ENCODE measurements around the gene AMPD2. TPM values are rescaled to one million over a fixed set of nuclear protein-coding genes. Genes with fewer than 3 reads are reported as not detected.

The AMPD2 gene
- total and polyA plus RNA-seq, 9 of the 15 experiments (the other 6 are each of a cell fraction or from before 2014, with no cell fraction given): 2.0 to 77.7 (median 28.2) TPM

DNA sequence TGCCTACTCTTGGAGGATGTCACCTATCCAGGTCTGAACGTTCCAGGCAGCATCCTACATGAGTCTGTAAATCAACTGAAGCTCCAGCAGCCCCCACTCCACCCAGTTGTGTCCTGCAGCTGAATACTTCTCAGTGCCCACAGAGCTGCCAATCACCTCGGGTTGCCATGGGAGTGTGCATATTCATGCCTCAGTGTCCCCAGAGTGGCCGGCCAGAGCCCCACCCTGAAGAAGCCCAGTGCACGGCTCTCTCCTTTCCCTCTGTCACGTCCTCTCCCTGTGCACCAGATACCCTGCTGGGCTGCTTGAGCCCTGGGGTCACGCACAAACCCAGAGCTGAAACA is 20.2 kb downstream of the AMPD2 start:
- WGBS (ENCODE audit: insufficient coverage, low coverage, missing lambda C conversion rate): 27% methylated on average over 5 of the region's 6 CpGs
- TF ChIP-seq ZFX (CRISPR knock-in tag; IDR thresholded peaks at IDR 0.05): 0 out of 2 replicates have a peak, but pooled peaks have one; percentile 14
- TF ChIP-seq ZEB2 (IDR thresholded peaks at IDR 0.05): no peak
- TF ChIP-seq, protein P1, sequence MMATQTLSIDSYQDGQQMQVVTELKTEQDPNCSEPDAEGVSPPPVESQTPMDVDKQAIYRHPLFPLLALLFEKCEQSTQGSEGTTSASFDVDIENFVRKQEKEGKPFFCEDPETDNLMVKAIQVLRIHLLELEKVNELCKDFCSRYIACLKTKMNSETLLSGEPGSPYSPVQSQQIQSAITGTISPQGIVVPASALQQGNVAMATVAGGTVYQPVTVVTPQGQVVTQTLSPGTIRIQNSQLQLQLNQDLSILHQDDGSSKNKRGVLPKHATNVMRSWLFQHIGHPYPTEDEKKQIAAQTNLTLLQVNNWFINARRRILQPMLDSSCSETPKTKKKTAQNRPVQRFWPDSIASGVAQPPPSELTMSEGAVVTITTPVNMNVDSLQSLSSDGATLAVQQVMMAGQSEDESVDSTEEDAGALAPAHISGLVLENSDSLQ (IDR thresholded peaks at IDR 0.05): peak; percentile 35; the same call in 1 of the 2 replicates

More for the DNA sequence above, 20.2 kb downstream of the AMPD2 start:
- no peak overlapping the region for H3K27ac ChIP-seq (ENCODE audit: extremely low read depth, low read depth, low read length)
- FAIRE-seq (no peak), ATAC-seq (peak; percentile 5; the same call in 2 of the 3 replicates), DNase-seq (ENCODE audit: extremely low read depth in 1 of 4, low spot score in 3 of 4) (no peak)
- H3K9me3 ChIP-seq (replicated peaks; ENCODE audit: control insufficient read depth, insufficient read depth, low read depth, low read length): no peaks in the 10 kb centered on the region
- in situ Hi-C loops (cut with MboI): loop anchor here (5.0 to 10.0 kb wide), 3 partner anchors 132 to 375 kb away; no protein-coding TSS in a partner anchor
- ChIA-PET CTCF (ENCODE audit: low intra/inter-chr PET ratio) (interaction anchor here (1.0 to 6.9 kb wide), 3 partner anchors 94 to 345 kb away, joined by 3 to 77 read pairs (median 3); partner anchors contain the start of gene AHCYL1), POLR2A (interaction anchor here (0.6 to 6.4 kb wide), 17 partner anchors 9 to 346 kb away, joined by 3 to 44 read pairs (median 5); partner anchors contain the start of genes AHCYL1, AMPD2, GNAI3 and GNAT2)
- H3K4me2 ChIP-seq (ENCODE audit: insufficient read depth, low read length): no peak overlapping the region; the same call in 1 of the 2 replicates
- H3K79me2 ChIP-seq (ENCODE audit: control insufficient read depth, insufficient read depth, low read length): no peaks in the 10 kb centered on the region
- H3K4me1 ChIP-seq (replicated peaks in 1 of 2; ENCODE audit: control insufficient read depth in 2 of 2, insufficient read depth in 2 of 2, low read length in 2 of 2): peaks cover 26 to 50% of the 10 kb centered on the region in 2 experiments
- no TSS peak for BruUV-seq (replicated peaks)
- intact Hi-C loops (cut with micrococcal nuclease): loop anchor here (2.0 to 10.0 kb wide), 3 partner anchors 62 to 475 kb away; partner anchors contain the start of genes AHCYL1 and UBL4B
- H3K9me1 ChIP-seq (ENCODE audit: control insufficient read depth, insufficient read depth, low read length): no peaks in the 10 kb centered on the region
- H3K9ac ChIP-seq (ENCODE audit: insufficient read depth in 1 of 2, low read depth in 2 of 2, low read length in 2 of 2): peak overlapping the region in 1 of 2 experiments; percentile 16; a peak in 1 of 4 replicates
- H3K27me3 ChIP-seq (ENCODE audit: control insufficient read depth in 2 of 2, insufficient read depth in 2 of 2, low read length in 2 of 2): no peaks in the 10 kb centered on the region; a peak in 1 of 5 replicates
- H2AFZ ChIP-seq (ENCODE audit: low read depth, low read length): no peak overlapping the region
- H4K20me1 ChIP-seq (replicated peaks; ENCODE audit: control insufficient read depth, insufficient read depth, low read length): no peaks in the 10 kb centered on the region
- H3K36me3 ChIP-seq (ENCODE audit: control insufficient read depth, insufficient read depth, low read length): no peaks in the 10 kb centered on the region
- no peak overlapping the region for H3K4me3 ChIP-seq
